Memory B cell (primary cell): ENCODE measurements around the gene SIPA1L3.

Experiments
- ATAC-seq: fragments of 150-1000 bp; cut with Tn5 transposase; 2 replicates; pipeline ENCODE4 v1.10.0; 2021; ENCODE audit warnings: low read depth, mild to moderate bottlenecking, moderate library complexity
- DNase-seq, 2 donors: peaks; one replicate each; pipeline ENCODE4 v3.0.0; 2022; ENCODE audit warnings: low spot score in 2 of 2
- H3K27ac Mint-ChIP-seq: one replicate; pipeline ENCODE4 v1.8.0; 2022; ENCODE audit warnings: mild to moderate bottlenecking, moderate library complexity, mixed read lengths
- H3K27me3 Mint-ChIP-seq: one replicate; pipeline ENCODE4 v1.8.0; 2022; ENCODE audit warnings: mixed read lengths
- H3K36me3 Mint-ChIP-seq: one replicate; pipeline ENCODE4 v1.8.0; 2022; ENCODE audit warnings: mild to moderate bottlenecking, mixed read lengths
- H3K4me1 Mint-ChIP-seq: one replicate; pipeline ENCODE4 v1.8.0; 2022; ENCODE audit warnings: mixed read lengths
- H3K4me3 Mint-ChIP-seq: one replicate; pipeline ENCODE4 v1.8.0; 2022; ENCODE audit warnings: mild to moderate bottlenecking, moderate library complexity, mixed read lengths
- H3K9me3 Mint-ChIP-seq: one replicate; pipeline ENCODE4 v1.8.0; 2022; ENCODE audit warnings: mixed read lengths

The SIPA1L3 gene

GRCh38 chr19:38139122-38139521 is 232.1 kb downstream of the SIPA1L3 start:
- ATAC-seq (no peak), DNase-seq (no peak)
- no peak overlapping the region for H3K27ac Mint-ChIP-seq
- H3K9me3 Mint-ChIP-seq: no peaks in the 10 kb centered on the region
- peaks cover 22% of the 10 kb centered on the region for H3K36me3 Mint-ChIP-seq
- H3K4me1 Mint-ChIP-seq: peaks cover 5% of the 10 kb centered on the region
- no peaks in the 10 kb centered on the region for H3K27me3 Mint-ChIP-seq
- H3K4me3 Mint-ChIP-seq: no peak overlapping the region

GRCh38 chr19:38141108-38141507 is 234.1 kb downstream of the SIPA1L3 start:
- Mint-ChIP-seq H3K27ac (peak overlapping the region; percentile 73), H3K9me3 (no peaks in the 10 kb centered on the region), H3K27me3 (no peaks in the 10 kb centered on the region), H3K36me3 (peaks cover 32% of the 10 kb centered on the region), H3K4me3 (no peak overlapping the region), H3K4me1 (peaks cover 5% of the 10 kb centered on the region)
- ATAC-seq (no peak), DNase-seq (no peak)

GRCh38 chr19:38142176-38143035 is 235.4 kb downstream of the SIPA1L3 start:
- H3K36me3 Mint-ChIP-seq: peaks cover 36% of the 10 kb centered on the region
- no peaks in the 10 kb centered on the region for H3K9me3 Mint-ChIP-seq
- no peak overlapping the region for H3K27ac Mint-ChIP-seq
- DNase-seq (peak; percentile 21 to 24), ATAC-seq (peak; percentile 59)
- no peaks in the 10 kb centered on the region for H3K27me3 Mint-ChIP-seq
- no peak overlapping the region for H3K4me3 Mint-ChIP-seq
- H3K4me1 Mint-ChIP-seq: peaks cover 5% of the 10 kb centered on the region

GRCh38 chr19:38143847-38144246 is 236.8 kb downstream of the SIPA1L3 start:
- ATAC-seq (no peak), DNase-seq (no peak)
- H3K36me3 Mint-ChIP-seq: peaks cover 40% of the 10 kb centered on the region
- H3K4me3 Mint-ChIP-seq: no peak overlapping the region
- H3K27ac Mint-ChIP-seq: peak overlapping the region; percentile 28
- H3K27me3 Mint-ChIP-seq: no peaks in the 10 kb centered on the region
- H3K4me1 Mint-ChIP-seq: peaks cover 5% of the 10 kb centered on the region
- H3K9me3 Mint-ChIP-seq: no peaks in the 10 kb centered on the region

- H3K4me3 Mint-ChIP-seq: no peak overlapping the region
- H3K4me1 Mint-ChIP-seq: peaks cover 5% of the 10 kb centered on the region
- no peak for ATAC-seq
- DNase-seq: no peak
- no peaks in the 10 kb centered on the region for H3K27me3 Mint-ChIP-seq
- H3K27ac Mint-ChIP-seq: peak overlapping the region; percentile 24
- H3K9me3 Mint-ChIP-seq: no peaks in the 10 kb centered on the region
- peaks cover 39% of the 10 kb centered on the region for H3K36me3 Mint-ChIP-seq
Measured at GRCh38 chr19:38144667-38145066, 237.7 kb downstream of the SIPA1L3 start.

GRCh38 chr19:38145623-38146022 is 238.6 kb downstream of the SIPA1L3 start:
- H3K36me3 Mint-ChIP-seq: peaks cover 41% of the 10 kb centered on the region

GRCh38 chr19:38148337-38148736 is 241.3 kb downstream of the SIPA1L3 start:
- H3K4me1 Mint-ChIP-seq: no peaks in the 10 kb centered on the region
- no peak overlapping the region for H3K4me3 Mint-ChIP-seq
- no peaks in the 10 kb centered on the region for H3K27me3 Mint-ChIP-seq
- ATAC-seq: no peak
- no peaks in the 10 kb centered on the region for H3K9me3 Mint-ChIP-seq
- DNase-seq: no peak
- H3K27ac Mint-ChIP-seq: no peak overlapping the region
- H3K36me3 Mint-ChIP-seq: peaks cover 33% of the 10 kb centered on the region

More at GRCh38 chr19:38145623-38146022, 238.6 kb downstream of the SIPA1L3 start:
- Mint-ChIP-seq H3K27me3 (no peaks in the 10 kb centered on the region), H3K27ac (no peak overlapping the region), H3K9me3 (no peaks in the 10 kb centered on the region), H3K4me1 (peaks cover 5% of the 10 kb centered on the region), H3K4me3 (no peak overlapping the region)
- DNase-seq (no peak), ATAC-seq (no peak)

- H3K4me3 Mint-ChIP-seq: no peak overlapping the region
- no peaks in the 10 kb centered on the region for H3K4me1 Mint-ChIP-seq
- ATAC-seq: no peak
- peaks cover 29% of the 10 kb centered on the region for H3K36me3 Mint-ChIP-seq
- H3K9me3 Mint-ChIP-seq: no peaks in the 10 kb centered on the region
- no peaks in the 10 kb centered on the region for H3K27me3 Mint-ChIP-seq
- no peak for DNase-seq
- H3K27ac Mint-ChIP-seq: no peak overlapping the region
Measured at GRCh38 chr19:38149661-38150061, 242.7 kb downstream of the SIPA1L3 start.

GRCh38 chr19:38151242-38151641 is 244.2 kb downstream of the SIPA1L3 start:
- DNase-seq: no peak
- Mint-ChIP-seq H3K36me3 (peaks cover 25% of the 10 kb centered on the region), H3K27me3 (no peaks in the 10 kb centered on the region), H3K4me3 (no peak overlapping the region), H3K9me3 (no peaks in the 10 kb centered on the region), H3K27ac (no peak overlapping the region), H3K4me1 (no peaks in the 10 kb centered on the region)
- no peak for ATAC-seq

- Mint-ChIP-seq H3K27me3 (no peaks in the 10 kb centered on the region), H3K9me3 (no peaks in the 10 kb centered on the region), H3K36me3 (peaks cover 23% of the 10 kb centered on the region), H3K27ac (no peak overlapping the region), H3K4me3 (no peak overlapping the region), H3K4me1 (no peaks in the 10 kb centered on the region)
- ATAC-seq (no peak), DNase-seq (no peak)
Measured at GRCh38 chr19:38152461-38153379, 245.7 kb downstream of the SIPA1L3 start.

GRCh38 chr19:38155453-38155852 is 248.4 kb downstream of the SIPA1L3 start:
- no peak overlapping the region for H3K4me3 Mint-ChIP-seq
- H3K27ac Mint-ChIP-seq: no peak overlapping the region
- H3K9me3 Mint-ChIP-seq: no peaks in the 10 kb centered on the region
- H3K27me3 Mint-ChIP-seq: no peaks in the 10 kb centered on the region
- ATAC-seq (no peak), DNase-seq (no peak)
- no peaks in the 10 kb centered on the region for H3K4me1 Mint-ChIP-seq
- peaks cover 27% of the 10 kb centered on the region for H3K36me3 Mint-ChIP-seq

- Mint-ChIP-seq H3K36me3 (peaks cover 48% of the 10 kb centered on the region), H3K4me3 (no peak overlapping the region), H3K27ac (peak overlapping the region; percentile 18), H3K4me1 (no peaks in the 10 kb centered on the region), H3K27me3 (no peaks in the 10 kb centered on the region), H3K9me3 (no peaks in the 10 kb centered on the region)
- no peak for ATAC-seq
- no peak for DNase-seq
Measured at GRCh38 chr19:38158730-38159129, 251.7 kb downstream of the SIPA1L3 start.

- no peak for ATAC-seq
- H3K36me3 Mint-ChIP-seq: peaks cover 63% of the 10 kb centered on the region
- no peak for DNase-seq
- no peaks in the 10 kb centered on the region for H3K4me1 Mint-ChIP-seq
- H3K9me3 Mint-ChIP-seq: no peaks in the 10 kb centered on the region
- no peak overlapping the region for H3K27ac Mint-ChIP-seq
- no peaks in the 10 kb centered on the region for H3K27me3 Mint-ChIP-seq
- no peak overlapping the region for H3K4me3 Mint-ChIP-seq
Measured at GRCh38 chr19:38162094-38162493, 255.1 kb downstream of the SIPA1L3 start.

GRCh38 chr19:38162632-38163031 is 255.6 kb downstream of the SIPA1L3 start:
- ATAC-seq (no peak), DNase-seq (no peak)
- H3K27ac Mint-ChIP-seq: no peak overlapping the region
- H3K27me3 Mint-ChIP-seq: no peaks in the 10 kb centered on the region
- peaks cover 61% of the 10 kb centered on the region for H3K36me3 Mint-ChIP-seq
- no peaks in the 10 kb centered on the region for H3K4me1 Mint-ChIP-seq
- H3K4me3 Mint-ChIP-seq: no peak overlapping the region
- no peaks in the 10 kb centered on the region for H3K9me3 Mint-ChIP-seq
